GM21786 (cell line): ENCODE measurements around the gene OSBPL10.
A peak's percentile ranks its signal among the peaks of the same experiment; 100 is the strongest.
"Not testable (repeated sequence)": the region's sequence is repeated elsewhere in the genome, so short reads cannot be mapped to it uniquely, and the experiment has no call there.

Source experiments
- ATAC-seq: cut with Tn5 transposase; IDR thresholded peaks from one replicate; pipeline ENCODE4 v1.9.1; 2021; ENCODE audit not compliant: unreplicated experiment

The OSBPL10 gene

DNA sequence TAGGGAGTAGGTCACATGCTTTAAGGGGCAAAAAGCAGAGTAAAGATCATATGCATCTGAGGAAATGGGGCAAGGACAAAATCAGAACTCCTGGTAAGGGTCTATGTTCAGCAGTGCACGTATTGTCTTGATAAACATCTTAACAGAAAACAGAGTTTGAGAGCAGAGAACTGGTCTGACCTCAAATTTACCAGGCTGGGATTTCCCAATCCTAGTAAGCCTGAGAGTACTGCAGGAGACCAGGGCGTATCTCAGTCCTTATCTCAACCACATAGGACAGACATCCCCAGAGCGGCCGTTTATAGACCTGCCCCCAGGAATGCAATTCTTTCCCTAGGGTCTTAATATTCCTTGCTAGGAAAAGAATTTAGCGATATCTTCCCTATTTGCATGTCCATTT lies 14.0 kb upstream of the OSBPL10 start:
- not testable (repeated sequence) for ATAC-seq

DNA sequence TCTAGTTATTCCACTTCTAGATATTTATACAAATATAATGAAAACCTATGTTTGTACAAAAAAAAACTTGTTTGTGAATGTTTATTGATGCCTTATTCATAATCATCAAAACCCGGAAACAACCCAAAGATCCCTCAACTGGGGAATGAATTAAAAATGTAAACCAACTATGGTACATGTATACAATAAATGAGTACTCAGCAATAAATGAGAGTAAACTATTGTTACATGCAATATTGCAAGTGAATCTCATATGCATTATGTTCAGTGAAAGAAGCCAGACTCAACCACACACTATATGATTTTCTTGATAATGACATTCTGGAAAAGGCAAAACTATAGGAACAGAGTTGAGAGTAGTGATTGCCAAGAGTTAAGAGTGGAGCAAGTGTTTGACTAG lies 12.8 kb upstream of the OSBPL10 start:
- ATAC-seq: no peak

DNA sequence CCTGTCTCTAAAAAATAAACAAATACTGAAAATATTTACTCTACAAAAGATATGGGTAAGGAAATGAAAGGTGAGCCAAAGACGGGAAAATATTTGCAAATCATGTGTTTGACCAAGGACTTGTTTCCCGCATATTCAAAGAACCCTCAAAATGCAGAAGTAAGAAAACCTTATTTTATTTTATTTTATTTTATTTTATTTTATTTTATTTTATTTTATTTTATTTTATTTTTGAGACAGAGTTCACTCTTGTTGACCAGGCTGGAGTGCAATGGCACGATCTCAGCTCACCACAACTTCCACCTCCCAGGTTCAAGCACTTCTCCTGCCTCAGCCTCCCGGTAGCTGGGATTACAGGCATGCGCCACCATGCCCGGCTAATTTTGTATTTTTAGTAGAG lies 11.9 kb upstream of the OSBPL10 start:
- not testable (repeated sequence) for ATAC-seq

DNA sequence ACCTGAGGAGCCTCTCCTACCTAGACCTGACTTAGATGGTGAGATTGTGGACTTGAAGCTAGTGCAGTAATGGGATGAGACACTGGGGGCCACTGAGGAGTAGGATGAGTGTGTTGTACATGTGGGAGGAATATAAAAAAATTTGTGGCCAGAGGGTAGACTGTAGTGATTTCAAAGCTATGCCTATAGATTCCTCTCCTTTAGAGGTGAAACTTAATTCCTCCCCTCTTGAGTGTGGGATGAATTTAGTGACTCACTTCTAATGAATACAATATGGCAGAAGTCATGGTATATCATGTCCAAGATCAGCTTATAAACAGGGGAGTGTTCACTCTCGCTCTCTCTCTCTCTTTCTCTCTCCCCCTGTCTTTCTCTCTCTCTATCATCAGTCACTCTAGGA lies 7.2 kb upstream of the OSBPL10 start:
- no peak for ATAC-seq

DNA sequence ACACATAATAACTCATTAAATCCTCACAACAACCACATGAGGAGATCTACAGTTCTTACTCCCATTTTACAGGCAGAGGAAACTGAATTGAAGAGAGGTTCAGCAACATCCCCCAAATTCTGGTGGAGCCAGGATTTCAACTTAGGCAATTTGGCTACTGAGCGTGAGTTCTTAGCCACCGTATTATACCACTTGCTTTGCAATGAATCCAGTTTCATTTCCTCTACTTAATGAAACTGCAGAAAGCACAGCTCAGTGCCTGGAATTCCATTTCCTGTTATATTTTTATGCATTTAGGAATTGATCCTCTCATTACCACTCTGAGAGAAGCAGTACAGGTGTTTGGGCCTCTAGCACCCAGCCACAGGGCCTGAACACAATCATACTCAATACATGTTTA lies 4.8 kb upstream of the OSBPL10 start:
- no peak for ATAC-seq

DNA sequence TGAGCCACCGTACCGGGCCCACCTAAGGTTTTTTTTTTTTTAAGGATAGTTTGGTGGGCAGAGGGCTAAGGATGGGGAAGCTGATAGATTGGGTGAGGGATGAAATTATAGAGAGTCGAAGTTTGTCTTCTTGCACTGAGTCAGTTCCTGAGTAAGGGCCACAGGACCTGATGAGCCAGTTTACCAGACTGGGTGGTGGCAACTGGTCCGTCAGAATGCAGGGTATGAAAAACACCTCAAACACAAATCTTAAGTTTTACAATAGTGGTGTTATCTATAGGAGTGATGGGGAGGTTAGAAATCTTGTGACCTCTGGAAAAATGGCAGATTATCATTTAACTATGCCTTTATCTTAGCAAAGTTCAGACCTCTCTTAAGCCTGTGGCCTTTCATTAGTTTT lies 3.3 kb upstream of the OSBPL10 start:
- no peak for ATAC-seq

DNA sequence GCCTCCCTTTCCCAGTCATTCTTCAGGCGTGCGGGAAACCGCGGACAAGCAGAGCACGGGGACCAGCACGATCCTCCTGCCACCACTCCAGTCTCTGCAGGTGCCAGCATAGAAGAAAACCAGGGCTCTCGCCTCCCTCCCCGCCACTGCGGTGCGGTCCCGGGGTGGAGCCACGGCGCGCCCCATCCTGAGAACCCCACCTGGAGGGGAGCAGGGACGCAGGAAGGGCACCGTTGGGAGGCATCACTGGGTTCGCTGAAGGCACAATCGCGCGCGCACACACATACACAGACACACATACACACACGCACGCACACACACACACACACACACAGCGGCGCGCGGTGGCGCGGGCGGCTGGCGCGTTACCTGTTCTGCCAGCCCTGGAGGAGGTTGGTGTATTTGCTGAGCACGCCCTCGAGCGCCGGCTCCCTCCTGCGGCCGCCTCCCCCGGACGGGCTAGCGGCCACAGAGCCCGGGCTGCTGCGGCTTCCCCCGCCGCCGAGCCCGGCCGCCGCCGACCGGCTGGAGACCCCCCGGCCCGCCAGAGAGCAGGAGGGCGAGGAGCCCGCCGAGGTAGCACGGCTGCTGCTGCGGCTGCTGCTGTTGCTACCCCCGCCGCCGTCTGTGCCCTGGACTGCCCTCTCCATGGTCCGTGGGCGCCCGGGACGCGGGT lies 394 bp downstream of the OSBPL10 start:
- no peak for ATAC-seq

DNA sequence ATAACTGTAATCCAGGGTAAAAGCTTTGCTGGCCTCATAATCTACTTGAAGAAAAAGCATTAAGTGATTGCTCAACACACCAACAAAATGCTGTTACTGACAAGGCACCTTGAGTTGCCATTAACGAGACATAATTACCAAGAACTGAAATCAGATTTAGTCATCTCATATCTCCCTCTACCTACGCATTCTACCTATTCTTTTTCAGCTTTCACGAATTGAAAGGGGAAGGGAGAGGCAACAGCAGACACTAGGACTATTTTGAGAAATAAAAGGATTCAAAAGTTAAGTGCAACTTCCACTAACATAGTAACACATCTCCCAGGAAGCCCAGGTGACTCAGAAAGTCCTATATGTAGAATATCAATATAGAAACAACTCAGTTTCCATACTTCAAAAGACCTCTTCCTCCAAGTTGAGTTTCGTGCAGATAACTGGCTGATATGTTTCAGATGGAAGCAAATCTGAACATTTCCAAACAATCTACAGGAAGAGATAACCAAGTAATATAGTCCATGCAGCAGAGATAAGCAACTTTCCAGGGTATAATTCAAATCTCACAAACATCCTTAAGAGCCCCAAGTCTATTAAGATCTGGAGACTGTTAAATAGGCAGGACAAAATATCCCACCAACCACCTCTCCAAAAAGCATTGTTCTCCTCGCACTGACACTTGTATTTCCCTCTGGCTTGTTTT lies 1.9 kb downstream of the OSBPL10 start:
- no peak for ATAC-seq

DNA sequence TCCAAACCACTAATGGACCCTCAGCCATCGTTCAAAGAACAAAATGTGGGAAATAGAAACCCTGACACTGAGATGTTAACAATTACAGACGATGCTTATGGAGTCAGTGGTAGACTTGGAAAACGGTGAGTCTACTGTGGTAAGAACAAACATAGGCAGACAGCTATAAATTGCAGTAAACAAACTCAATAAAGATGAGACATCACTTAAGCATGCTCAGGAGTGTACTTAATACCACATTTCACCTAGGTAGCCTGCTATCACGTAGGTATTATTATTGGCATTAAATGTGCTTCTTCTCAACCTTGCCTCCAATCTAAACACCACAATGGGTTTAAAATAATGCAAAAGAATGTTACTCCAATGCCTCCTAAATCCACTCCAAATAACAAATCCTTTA lies 2.5 kb downstream of the OSBPL10 start:
- ATAC-seq: no peak

DNA sequence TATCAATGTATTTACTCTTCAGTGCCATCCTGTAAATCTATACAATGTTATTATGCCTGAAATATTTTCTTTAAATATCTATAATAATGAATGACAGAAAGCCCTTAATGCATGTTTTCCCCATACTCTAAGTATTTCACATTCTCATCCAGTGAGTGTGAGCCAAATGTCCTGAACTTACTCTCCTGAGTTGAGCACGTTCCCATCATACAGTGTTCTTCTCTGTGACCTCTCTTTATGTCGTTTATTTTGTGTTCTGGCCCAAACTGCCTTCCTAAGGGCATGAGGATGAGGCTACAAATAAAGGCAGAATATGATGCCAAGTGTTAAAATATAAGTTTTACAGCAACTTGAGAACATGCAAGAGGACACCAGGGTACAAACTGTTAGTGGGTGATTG lies 3.3 kb downstream of the OSBPL10 start:
- ATAC-seq: no peak

DNA sequence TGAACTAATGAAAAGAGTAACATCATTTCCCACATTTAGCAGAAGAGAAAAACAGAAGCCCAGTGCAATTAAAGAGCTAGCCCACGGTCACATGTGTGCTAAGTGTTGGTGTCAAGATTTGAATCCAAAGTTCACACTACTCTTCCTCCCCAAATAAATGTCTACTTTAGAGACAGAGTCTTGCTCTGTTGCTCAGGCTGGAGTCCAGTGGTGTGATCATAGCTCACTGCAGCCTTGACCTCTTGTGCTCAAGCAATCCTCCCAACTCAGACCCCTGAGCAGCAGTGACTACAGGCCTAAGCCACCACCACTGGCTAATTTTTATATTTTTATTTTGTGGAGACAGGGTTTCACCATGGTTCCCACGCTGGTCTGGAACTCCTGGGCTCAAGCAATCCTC lies 4.8 kb downstream of the OSBPL10 start:
- ATAC-seq: no peak

DNA sequence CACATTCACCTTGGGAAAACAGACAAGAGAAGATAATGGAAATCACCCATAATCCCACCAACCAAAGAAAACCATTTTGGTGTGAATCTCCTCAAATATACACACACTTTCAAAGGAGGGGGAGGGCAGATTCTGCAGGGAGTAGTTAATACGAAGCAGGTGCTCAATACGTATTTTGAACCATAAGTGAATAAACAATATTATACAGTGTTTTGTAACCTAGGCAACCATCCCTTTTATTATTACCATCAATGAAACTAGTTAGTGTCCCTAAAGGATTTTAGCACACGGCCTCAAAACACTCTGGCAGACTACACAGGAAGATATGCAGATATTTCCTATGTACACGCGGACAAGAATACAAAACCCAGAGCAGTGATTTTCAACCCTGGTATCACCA lies 6.1 kb downstream of the OSBPL10 start:
- no peak for ATAC-seq

DNA sequence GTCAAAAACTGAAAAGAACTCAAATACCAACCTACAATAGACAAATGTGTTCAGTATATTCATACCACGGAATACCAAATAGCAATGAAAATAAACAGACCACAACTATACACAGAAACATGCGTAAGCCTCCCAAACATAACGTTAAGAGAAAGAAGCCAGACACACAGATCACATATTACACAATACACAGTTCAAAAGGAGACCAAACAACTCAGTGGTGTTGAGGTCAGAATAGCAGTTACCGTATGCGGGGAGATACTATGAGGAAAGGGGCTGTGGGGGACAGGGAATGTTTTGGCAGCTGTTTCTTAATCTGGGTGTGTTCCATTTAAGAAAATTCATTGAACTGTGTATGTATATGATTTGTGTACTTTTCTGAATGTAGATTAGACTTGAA lies 6.6 kb downstream of the OSBPL10 start:
- ATAC-seq: no peak

DNA sequence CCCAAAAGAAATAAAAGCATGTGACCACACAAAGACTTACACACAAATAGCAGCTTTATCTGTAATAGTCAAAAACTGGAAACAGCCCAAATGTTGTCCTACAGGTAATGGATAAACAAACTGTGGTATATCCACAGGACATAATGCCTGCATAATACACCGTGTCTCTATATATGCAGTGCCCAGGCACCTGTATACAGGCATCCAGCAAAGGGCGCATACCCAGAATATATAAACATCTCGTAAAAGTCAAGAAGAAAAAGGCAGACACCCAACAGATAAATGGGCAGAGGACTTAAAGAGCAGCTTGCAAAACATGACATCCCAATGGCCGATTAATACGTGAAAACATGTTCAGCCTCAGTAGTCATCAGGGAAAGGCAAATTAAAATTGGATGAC lies 7.2 kb downstream of the OSBPL10 start:
- no peak for ATAC-seq

DNA sequence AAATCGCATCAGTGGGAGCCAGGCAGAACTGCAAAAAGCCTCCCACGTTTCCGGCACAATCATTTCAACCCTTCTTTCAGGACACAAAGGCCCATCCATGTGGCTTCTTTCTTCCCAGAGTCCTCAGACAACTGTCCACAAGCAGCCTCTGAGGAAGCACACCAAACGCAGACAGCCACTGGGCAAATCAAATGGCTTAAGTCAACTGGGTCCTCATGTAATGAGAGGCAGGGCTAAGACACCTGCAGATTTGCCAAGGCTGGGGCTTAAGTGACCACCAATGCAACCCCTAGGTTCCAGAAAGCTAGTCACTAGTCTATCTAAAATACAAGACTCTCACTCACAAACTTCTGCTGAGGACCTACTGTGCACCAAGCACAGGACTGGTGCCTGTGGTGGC lies 8.0 kb downstream of the OSBPL10 start:
- ATAC-seq: no peak

DNA sequence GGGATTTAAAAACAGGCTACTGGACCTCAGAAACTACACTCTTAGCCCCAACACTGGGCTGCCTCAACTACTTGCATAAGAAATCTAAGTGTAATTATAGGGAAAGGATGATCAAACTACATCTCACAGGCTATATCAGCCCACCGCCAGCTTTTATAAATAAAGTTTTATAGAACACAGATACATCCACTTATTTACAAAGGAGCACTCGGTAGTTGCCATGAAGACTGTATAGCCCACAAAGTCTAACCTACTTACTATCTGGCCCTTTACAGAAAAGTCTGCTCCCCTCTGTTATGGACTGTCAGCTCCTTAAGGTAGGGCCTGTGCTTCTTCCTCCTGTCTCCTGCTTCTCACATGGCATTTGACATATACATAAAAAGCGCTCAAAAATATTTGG lies 9.5 kb downstream of the OSBPL10 start:
- no peak for ATAC-seq

DNA sequence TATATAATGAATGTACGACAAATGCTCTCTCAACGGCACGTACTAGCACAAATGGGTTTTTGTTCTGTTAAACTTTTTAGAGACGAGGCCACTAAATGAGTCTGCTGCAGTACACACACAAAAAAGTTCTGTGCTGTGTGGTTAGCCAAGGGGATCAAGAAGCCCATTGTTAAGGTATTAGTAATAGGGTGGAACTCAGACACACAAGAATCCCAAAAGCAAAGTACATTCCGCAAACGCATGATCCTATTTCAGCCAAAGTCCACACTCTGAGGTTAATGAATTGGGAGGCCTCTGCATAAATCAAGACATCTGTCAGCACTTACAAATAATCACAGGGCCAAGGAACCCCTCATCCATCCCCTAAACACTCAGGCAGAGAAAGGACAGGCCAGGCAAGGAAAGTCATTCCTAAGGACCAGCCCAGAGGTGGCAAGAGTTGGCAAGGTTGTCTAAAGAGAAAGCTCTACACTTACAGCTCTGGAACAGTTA lies 12.1 kb downstream of the OSBPL10 start:
- no peak for ATAC-seq

DNA sequence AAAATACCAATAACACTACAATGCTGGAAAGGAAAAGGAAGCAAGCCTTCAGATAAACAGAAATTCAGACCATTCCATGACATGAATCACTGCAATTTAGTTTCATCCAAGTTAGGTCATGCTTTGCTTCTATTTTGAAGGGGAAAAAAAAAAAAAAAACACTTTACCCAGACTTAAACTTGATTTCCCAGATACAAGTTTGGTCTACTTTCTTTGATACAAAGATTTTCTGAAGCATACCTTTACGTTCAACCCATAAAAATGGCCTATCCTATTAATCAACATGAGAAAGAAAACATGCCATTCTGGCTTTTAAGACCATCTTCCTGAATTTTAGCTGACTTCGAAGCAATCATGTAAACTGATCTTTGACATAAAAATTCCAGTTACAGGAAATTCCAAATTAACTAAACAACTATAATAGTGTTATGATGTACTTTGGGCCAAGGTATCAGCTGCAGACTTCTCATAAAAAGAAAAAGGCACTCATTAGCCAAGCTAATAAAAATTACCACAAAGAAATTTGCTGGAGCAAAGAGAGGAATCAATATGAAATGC lies 12.6 kb downstream of the OSBPL10 start:
- ATAC-seq: no peak

DNA sequence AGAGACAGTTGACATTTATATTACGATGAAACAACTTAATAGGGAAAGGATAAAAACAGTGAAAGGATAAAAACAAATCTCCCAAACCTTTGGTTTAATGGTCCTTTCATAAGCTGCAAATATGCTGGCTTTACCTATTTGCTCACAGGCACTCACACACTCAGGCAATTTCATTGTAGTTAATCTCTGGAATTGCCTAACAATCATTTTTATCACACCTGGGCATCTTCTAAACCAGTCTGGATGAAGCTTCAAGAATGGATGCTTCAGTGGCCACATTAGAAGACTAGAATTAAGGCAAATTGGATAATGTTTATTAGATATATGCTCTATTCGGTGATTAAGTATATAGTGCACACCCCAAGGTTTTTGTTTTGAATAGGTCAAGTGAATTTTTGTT lies 13.5 kb downstream of the OSBPL10 start:
- ATAC-seq: no peak

DNA sequence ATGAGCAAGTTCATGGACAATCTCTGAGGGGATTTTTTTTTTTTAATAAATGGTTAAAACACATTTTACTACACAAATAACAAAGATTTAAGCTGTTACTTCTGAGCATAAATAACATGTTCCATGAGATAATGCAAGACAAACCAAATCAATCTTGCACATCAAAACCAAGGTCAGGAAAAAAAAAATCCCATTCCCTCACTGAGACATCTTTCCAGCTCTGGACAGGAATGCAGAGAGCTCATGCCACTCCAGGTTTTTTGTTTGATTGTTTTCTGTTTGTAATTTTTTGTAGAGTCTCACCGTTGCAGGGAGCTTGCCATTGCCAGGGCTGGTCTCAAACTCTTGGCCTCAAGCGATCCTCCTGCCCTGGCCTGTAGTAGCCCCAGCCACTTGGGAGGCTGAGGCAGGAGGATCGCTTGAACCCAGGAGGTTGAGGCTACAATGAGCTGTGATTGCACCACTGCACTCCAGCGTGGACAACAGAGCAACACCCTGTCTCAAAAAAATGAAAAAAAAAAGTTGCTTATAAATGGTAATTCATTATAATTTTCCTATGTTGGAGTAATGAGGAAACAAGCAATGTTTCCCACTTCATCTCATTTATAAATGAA lies 14.0 kb downstream of the OSBPL10 start:
- no peak for ATAC-seq

DNA sequence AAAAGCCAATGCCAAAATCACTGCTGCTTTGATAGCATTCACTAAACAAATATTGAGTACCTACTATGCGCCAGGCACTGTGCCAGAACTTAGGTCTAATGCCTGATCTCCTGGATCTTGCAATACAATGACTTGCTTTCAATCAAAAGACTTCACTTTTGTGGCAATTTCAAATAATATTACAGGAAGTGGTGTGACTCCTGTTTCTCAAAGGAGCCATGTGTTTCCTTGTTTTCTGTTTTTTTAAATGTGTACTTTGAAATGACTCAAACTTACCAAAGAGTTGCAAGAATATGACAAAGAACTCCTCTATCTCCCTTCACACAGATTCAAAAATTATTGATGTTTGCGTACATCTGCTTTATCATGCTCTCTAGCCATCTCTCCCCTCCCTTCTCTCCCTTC lies 18.3 kb downstream of the OSBPL10 start:
- no peak for ATAC-seq

DNA sequence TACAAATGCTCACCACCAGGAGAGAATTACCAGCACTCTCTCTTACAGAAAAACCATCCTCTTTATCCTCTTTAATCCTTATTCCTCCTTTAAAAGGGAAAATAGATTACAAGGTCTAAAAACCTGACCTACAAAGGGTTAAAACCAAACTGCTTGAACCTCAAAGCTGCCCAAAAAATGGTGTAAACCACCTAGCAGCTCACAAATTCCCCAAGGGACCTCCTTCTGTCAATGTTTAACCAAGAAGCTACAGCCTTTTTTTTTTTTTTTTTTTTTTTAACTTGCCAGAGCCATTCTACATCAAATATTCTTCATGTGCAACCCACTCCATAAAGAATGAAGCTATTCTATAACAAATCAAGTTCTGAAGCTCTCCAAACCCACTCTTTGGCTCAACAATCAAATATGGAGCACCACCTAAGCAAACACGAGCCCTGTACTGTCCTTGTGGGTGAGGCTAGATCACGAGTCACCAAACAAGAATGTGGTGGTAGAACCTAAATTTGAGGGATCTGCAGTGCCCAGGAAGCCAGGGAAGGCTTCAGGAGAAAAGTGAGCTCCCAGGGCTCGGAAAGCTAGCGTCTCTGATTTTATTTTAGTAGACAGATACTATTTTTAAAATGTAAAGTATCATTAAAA lies 20.1 kb downstream of the OSBPL10 start:
- ATAC-seq: peak; percentile 62
